GM21526 (cell line): ENCODE measurements around the gene GPR39.
"Not testable (repeated sequence)": the region's sequence is repeated elsewhere in the genome, so short reads cannot be mapped to it uniquely, and the experiment has no call there.

Experiments
- ATAC-seq: cut with Tn5 transposase; IDR thresholded peaks from one replicate; pipeline ENCODE4 v1.9.1; 2021; ENCODE audit warnings: moderate library complexity; ENCODE audit not compliant: unreplicated experiment, low FRiP score

GPR39 gene

GRCh38 chr2:132482821-132483220, 66.2 kb downstream of the GPR39 start:
- no peak for ATAC-seq

GRCh38 chr2:132484144-132484543, 67.5 kb downstream of the GPR39 start:
- ATAC-seq, result no peak

GRCh38 chr2:132488491-132488890, 71.9 kb downstream of the GPR39 start:
- ATAC-seq, result no peak

GRCh38 chr2:132489150-132489549, 72.5 kb downstream of the GPR39 start:
- ATAC-seq, result no peak

- ATAC-seq, result no peak
Observed at GRCh38 chr2:132495881-132496280, 79.3 kb downstream of the GPR39 start.

- ATAC-seq, result no peak
Observed at GRCh38 chr2:132496555-132496954, 80.0 kb downstream of the GPR39 start.

GRCh38 chr2:132497591-132497990, 81.0 kb downstream of the GPR39 start:
- ATAC-seq, result no peak

GRCh38 chr2:132503701-132504100, 87.1 kb downstream of the GPR39 start:
- ATAC-seq, result no peak

GRCh38 chr2:132515010-132515409, 98.4 kb downstream of the GPR39 start:
- no peak for ATAC-seq

- no peak for ATAC-seq
Observed at GRCh38 chr2:132517386-132517785, 100.8 kb downstream of the GPR39 start.

GRCh38 chr2:132518302-132518701, 101.7 kb downstream of the GPR39 start:
- no peak for ATAC-seq

GRCh38 chr2:132519566-132519965, 103.0 kb downstream of the GPR39 start:
- no peak for ATAC-seq

- ATAC-seq, result no peak
Observed at GRCh38 chr2:132521341-132521740, 104.7 kb downstream of the GPR39 start.

GRCh38 chr2:132522901-132523300, 106.3 kb downstream of the GPR39 start:
- no peak for ATAC-seq

GRCh38 chr2:132537061-132537460, 120.5 kb downstream of the GPR39 start:
- not testable (repeated sequence) for ATAC-seq

GRCh38 chr2:132538331-132538855, 121.8 kb downstream of the GPR39 start:
- ATAC-seq, result no peak

GRCh38 chr2:132540166-132540565, 123.6 kb downstream of the GPR39 start:
- no peak for ATAC-seq

- ATAC-seq, result no peak
Observed at GRCh38 chr2:132542953-132543569, 126.5 kb downstream of the GPR39 start.

GRCh38 chr2:132544006-132544630, 127.5 kb downstream of the GPR39 start:
- ATAC-seq, result no peak

- ATAC-seq, result no peak
Observed at GRCh38 chr2:132547090-132547687, 130.6 kb downstream of the GPR39 start.

GRCh38 chr2:132549935-132550670, 133.5 kb downstream of the GPR39 start:
- no peak for ATAC-seq
